Thyroid gland (tissue), 4 donors: Measurements from ENCODE around the gene GFRAL. TPM values are rescaled to one million over a fixed set of nuclear protein-coding genes. Genes with fewer than 3 reads are reported as not detected.

Source experiments
- DNase-seq, 2 donors: peaks; one replicate each; pipeline ENCODE4 v3.0.0-alpha.2; 2019
- H3K27ac ChIP-seq, 3 donors: fragments of 200-600 bp; sonication (generic); 1 replicate in 2 of 3; 2 replicates in 1 of 3; pipeline ENCODE4 v1.5.1; 2016 to 2019; ENCODE audit warnings: mild to moderate bottlenecking in 1 of 3, moderate library complexity in 1 of 3
- H3K27me3 ChIP-seq: fragments of 200-600 bp; sonication (generic); one replicate; pipeline ENCODE4 v1.5.1; 2019
- H3K36me3 ChIP-seq, 2 donors: fragments of 200-600 bp; sonication (generic); one replicate each; pipeline ENCODE4 v1.5.1; 2016 to 2019
- H3K4me1 ChIP-seq, 2 donors: fragments of 200-600 bp; sonication (generic); one replicate each; pipeline ENCODE4 v1.5.1; 2017 to 2019
- H3K4me3 ChIP-seq, 3 donors: fragments of 200-600 bp; sonication (generic); replicated peaks in 1 of 3; 1 replicate in 2 of 3; 2 replicates in 1 of 3; pipeline ENCODE4 v1.5.1; 2016; ENCODE audit warnings: mild to moderate bottlenecking in 1 of 3
- H3K9me3 ChIP-seq: fragments of 200-600 bp; sonication (generic); one replicate; pipeline ENCODE4 v1.5.1; 2017
- CTCF ChIP-seq, 6 experiments: fragments of 200-600 bp in 3 of 6; fragments of 450-650 bp in 3 of 6; sonication (generic) in 3 of 6; IDR thresholded peaks; one replicate each; pipeline ENCODE4 v1.5.1; 2016 to 2019; ENCODE audit warnings: antibody characterized with exemption in 6 of 6, mild to moderate bottlenecking in 2 of 6, inconsistent platforms in 1 of 6, moderate library complexity in 1 of 6
- POLR2A ChIP-seq, 2 donors: fragments of 450-650 bp; IDR thresholded peaks; one replicate each; pipeline ENCODE4 v1.6.1; 2017; ENCODE audit warnings: antibody characterized with exemption in 2 of 2, mild to moderate bottlenecking in 2 of 2, moderate library complexity in 1 of 2
- WGBS, 2 donors: methylation state at CpG; one replicate each; pipeline ENCODE4 v1.1.5; 2017; 5-methylcytosine and 5-hydroxymethylcytosine counted together
- intact Hi-C: fragments of 100-400 bp; cut with DNase I; formaldehyde crosslinking; loops from one replicate; pipeline ENCODE4 v1.15.1; 2023
- total RNA-seq, 4 donors: library from RNA; depleted of rRNA; stranded (reverse); fragments of >200 nt; gene quantifications; one replicate each; pipeline ENCODE4 v1.2.3, GENCODE V29; 2016

GFRAL gene
- total RNA-seq, 4 donors from 2014 or later = not detected

- Histone ChIP-seq H3K27me3 (no peaks in the 10 kb centered on the region), H3K9me3 (no peaks in the 10 kb centered on the region), H3K4me1 (no peaks in the 10 kb centered on the region), H3K36me3 (no peaks in the 10 kb centered on the region), H3K4me3 (no peak overlapping the region), H3K27ac (no peak overlapping the region)
- DNase-seq = no peak
- 85 to 88% methylated on average over 3 of the region's 3 CpGs for WGBS, 2 donors
- no peak for TF ChIP-seq POLR2A (IDR thresholded peaks at IDR 0.05)
- intact Hi-C loops = no loop called here
Measured at GRCh38 chr6:55388211-55388610, 60.9 kb downstream of the GFRAL start.

- Histone ChIP-seq H3K9me3 (no peaks in the 10 kb centered on the region), H3K4me3 (no peak overlapping the region), H3K4me1 (no peaks in the 10 kb centered on the region), H3K27ac (no peak overlapping the region), H3K36me3 (no peaks in the 10 kb centered on the region), H3K27me3 (no peaks in the 10 kb centered on the region)
- WGBS, 2 donors = 66 to 76% methylated on average over 3 of the region's 3 CpGs
- intact Hi-C loops = no loop called here
- no peak for DNase-seq
- TF ChIP-seq CTCF (IDR thresholded peaks at IDR 0.05) = no peak
- no peak for TF ChIP-seq POLR2A (IDR thresholded peaks at IDR 0.05)
Measured at GRCh38 chr6:55395871-55396270, 68.6 kb downstream of the GFRAL start.

DNA sequence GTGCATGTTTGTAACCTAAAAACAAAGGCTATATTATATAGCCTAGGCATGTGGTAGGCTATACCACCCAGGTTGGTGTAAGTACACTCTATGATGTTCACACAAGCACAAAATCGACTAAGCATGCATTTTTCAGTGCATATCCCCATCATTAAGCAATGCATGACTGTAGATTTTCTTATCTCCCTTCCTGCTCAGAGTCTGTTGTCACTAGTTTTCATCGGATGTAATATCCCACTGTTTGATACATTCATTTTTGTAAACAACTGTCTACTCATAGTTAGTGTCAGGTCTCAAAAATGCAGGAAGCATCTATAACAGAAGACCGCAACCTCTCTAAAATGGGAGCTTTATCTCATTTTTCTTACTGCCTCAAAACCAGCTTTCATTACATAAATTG is 70.7 kb downstream of the GFRAL start:
- TF ChIP-seq POLR2A (IDR thresholded peaks at IDR 0.05) (no peak), CTCF (IDR thresholded peaks at IDR 0.05) (no peak)
- H3K4me1 ChIP-seq = no peaks in the 10 kb centered on the region
- H3K9me3 ChIP-seq = no peaks in the 10 kb centered on the region
- H3K27ac ChIP-seq = no peak overlapping the region
- no peaks in the 10 kb centered on the region for H3K27me3 ChIP-seq
- H3K4me3 ChIP-seq = no peak overlapping the region
- WGBS, 2 donors = 88% methylated on average over 3 of the region's 3 CpGs
- intact Hi-C loops = no loop called here
- H3K36me3 ChIP-seq = no peaks in the 10 kb centered on the region
- DNase-seq = no peak

DNA sequence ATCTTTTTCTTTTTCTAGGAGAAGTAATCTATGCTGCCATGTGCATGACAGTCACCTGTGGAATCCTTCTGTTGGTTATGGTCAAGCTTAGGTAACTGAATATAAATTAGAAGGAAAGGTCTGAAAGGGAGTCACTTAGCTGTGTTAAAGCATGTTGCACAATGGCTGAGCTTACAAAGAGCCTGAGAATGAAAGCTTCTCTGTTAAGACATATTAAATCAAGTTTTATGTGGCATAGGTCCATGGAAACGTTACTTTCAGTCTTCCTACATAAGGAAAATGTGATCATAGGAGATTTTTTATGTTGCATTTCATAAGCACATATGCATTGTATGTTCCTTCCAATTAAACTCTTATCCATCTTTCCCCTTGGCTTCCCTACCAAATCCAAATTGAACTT is 72.1 kb downstream of the GFRAL start:
- 68 to 72% methylated on average over 1 of the region's 1 CpG for WGBS, 2 donors
- no peaks in the 10 kb centered on the region for H3K9me3 ChIP-seq
- no peak overlapping the region for H3K4me3 ChIP-seq
- DNase-seq = no peak
- H3K4me1 ChIP-seq = no peaks in the 10 kb centered on the region
- no peak overlapping the region for H3K27ac ChIP-seq
- TF ChIP-seq CTCF (IDR thresholded peaks at IDR 0.05) = no peak
- TF ChIP-seq POLR2A (IDR thresholded peaks at IDR 0.05) = no peak
- no peaks in the 10 kb centered on the region for H3K36me3 ChIP-seq
- no peaks in the 10 kb centered on the region for H3K27me3 ChIP-seq
- intact Hi-C loops = no loop called here

DNA sequence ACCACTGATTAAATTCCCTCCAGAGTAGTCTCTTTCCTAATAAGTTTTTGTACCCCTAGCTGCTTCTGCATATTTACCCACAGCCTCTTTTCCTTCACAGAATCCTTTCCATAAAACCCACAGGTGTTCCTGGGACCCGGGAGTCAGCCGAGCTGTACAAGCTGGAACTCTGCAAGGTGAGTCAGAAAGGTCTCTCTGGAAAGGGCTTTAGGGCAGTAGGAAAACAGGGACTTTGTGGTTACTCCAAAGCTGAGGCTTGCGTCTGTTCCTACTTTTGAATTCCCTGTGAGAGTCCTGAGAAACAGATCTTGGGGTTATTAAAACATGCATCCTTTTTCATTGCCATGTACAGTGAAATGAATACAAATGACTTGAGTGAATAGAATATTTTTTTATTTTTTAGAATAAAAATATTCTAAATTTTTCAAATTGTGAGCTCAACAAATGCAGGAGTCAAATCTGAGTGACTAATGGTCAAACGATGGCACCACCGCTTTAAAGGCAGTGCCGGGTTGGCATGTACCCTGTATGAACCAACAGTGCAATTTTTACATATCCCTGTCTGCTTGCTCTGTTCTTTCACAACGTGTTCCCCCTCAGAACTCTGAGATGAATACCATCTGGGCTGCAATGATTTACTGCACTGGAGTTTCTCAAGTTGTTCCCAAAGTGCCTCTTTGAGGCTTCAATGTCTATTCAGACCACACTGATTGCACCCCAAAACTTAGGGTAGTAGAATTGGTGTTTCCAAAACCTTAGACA is 78.4 kb downstream of the GFRAL start:
- no peaks in the 10 kb centered on the region for H3K27me3 ChIP-seq
- 77 to 79% methylated on average over 7 of the region's 7 CpGs for WGBS, 2 donors
- no peaks in the 10 kb centered on the region for H3K36me3 ChIP-seq
- no peaks in the 10 kb centered on the region for H3K9me3 ChIP-seq
- no peaks in the 10 kb centered on the region for H3K4me1 ChIP-seq
- intact Hi-C loops = no loop called here
- no peak overlapping the region for H3K27ac ChIP-seq
- TF ChIP-seq POLR2A (IDR thresholded peaks at IDR 0.05) = no peak
- TF ChIP-seq CTCF (IDR thresholded peaks at IDR 0.05) = no peak
- H3K4me3 ChIP-seq = no peak overlapping the region
- no peak for DNase-seq
